ENCODE data around the gene ANG.

DNA sequence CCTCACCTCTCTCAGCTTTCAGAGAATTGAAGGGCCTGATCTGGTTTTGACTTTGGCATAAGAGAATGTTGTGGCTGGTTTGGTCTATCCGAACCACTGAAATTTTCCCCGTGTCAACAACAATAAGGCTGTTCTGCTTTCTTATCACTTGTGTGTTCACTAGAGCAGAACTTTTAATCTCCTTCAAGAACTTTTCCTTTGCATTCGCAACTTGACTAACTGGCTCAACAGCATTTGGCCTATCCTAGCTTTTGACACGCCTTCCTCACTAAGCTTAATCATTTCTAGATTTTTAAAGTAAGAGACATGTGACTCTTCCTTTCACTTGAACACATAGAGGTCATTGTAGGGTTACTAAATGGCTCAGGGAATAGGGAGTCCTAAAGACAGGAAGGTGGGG lies 31.2 kb downstream of the ANG start:
- TF ChIP-seq GABPA (tag; conservative IDR thresholded peaks at IDR 0.05; ENCODE audit: low read depth): no peak
- TF ChIP-seq, protein P1, sequence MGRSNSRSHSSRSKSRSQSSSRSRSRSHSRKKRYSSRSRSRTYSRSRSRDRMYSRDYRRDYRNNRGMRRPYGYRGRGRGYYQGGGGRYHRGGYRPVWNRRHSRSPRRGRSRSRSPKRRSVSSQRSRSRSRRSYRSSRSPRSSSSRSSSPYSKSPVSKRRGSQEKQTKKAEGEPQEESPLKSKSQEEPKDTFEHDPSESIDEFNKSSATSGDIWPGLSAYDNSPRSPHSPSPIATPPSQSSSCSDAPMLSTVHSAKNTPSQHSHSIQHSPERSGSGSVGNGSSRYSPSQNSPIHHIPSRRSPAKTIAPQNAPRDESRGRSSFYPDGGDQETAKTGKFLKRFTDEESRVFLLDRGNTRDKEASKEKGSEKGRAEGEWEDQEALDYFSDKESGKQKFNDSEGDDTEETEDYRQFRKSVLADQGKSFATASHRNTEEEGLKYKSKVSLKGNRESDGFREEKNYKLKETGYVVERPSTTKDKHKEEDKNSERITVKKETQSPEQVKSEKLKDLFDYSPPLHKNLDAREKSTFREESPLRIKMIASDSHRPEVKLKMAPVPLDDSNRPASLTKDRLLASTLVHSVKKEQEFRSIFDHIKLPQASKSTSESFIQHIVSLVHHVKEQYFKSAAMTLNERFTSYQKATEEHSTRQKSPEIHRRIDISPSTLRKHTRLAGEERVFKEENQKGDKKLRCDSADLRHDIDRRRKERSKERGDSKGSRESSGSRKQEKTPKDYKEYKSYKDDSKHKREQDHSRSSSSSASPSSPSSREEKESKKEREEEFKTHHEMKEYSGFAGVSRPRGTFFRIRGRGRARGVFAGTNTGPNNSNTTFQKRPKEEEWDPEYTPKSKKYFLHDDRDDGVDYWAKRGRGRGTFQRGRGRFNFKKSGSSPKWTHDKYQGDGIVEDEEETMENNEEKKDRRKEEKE (IDR thresholded peaks at IDR 0.05; ENCODE audit: borderline replicate concordance in 1 of 2, control insufficient read depth in 1 of 2, low read depth in 2 of 2, low read length in 1 of 2): no peak
- TF ChIP-seq PHB2 (IDR thresholded peaks at IDR 0.05; ENCODE audit: low read depth): no peak
- no peak for TF ChIP-seq NFYB (IDR thresholded peaks at IDR 0.05; ENCODE audit: extremely low read depth, insufficient read length)
- no peak for TF ChIP-seq POLR2A (conservative IDR thresholded peaks at IDR 0.05)
- TF ChIP-seq PCBP1 (IDR thresholded peaks at IDR 0.05; ENCODE audit: low read depth, low read length, poor library complexity, severe bottlenecking): no peak
- TF ChIP-seq, protein P2, sequence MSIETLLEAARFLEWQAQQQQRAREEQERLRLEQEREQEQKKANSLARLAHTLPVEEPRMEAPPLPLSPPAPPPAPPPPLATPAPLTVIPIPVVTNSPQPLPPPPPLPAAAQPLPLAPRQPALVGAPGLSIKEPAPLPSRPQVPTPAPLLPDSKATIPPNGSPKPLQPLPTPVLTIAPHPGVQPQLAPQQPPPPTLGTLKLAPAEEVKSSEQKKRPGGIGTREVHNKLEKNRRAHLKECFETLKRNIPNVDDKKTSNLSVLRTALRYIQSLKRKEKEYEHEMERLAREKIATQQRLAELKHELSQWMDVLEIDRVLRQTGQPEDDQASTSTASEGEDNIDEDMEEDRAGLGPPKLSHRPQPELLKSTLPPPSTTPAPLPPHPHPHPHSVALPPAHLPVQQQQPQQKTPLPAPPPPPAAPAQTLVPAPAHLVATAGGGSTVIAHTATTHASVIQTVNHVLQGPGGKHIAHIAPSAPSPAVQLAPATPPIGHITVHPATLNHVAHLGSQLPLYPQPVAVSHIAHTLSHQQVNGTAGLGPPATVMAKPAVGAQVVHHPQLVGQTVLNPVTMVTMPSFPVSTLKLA (conservative IDR thresholded peaks at IDR 0.05): no peak
- TF ChIP-seq EP400 (IDR thresholded peaks at IDR 0.05): no peak
- no peak for TF ChIP-seq XRCC4 (IDR thresholded peaks at IDR 0.05; ENCODE audit: extremely low read depth, insufficient read depth, insufficient read length)
- TF ChIP-seq, protein P3, sequence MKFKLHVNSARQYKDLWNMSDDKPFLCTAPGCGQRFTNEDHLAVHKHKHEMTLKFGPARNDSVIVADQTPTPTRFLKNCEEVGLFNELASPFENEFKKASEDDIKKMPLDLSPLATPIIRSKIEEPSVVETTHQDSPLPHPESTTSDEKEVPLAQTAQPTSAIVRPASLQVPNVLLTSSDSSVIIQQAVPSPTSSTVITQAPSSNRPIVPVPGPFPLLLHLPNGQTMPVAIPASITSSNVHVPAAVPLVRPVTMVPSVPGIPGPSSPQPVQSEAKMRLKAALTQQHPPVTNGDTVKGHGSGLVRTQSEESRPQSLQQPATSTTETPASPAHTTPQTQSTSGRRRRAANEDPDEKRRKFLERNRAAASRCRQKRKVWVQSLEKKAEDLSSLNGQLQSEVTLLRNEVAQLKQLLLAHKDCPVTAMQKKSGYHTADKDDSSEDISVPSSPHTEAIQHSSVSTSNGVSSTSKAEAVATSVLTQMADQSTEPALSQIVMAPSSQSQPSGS (CRISPR knock-in tag; IDR thresholded peaks at IDR 0.05): no peak
- TF ChIP-seq NCOA1 (IDR thresholded peaks at IDR 0.05; ENCODE audit: low read depth): no peak
- no peak for TF ChIP-seq MAFK (IDR thresholded peaks at IDR 0.05; ENCODE audit: low read length)
- no peak for TF ChIP-seq XRCC5 (IDR thresholded peaks at IDR 0.05; ENCODE audit: low read depth, low read length)
